Keratinocyte (primary cell): ENCODE measurements around the gene ZZZ3.

Experiments used
- EZH2 ChIP-seq: IDR thresholded peaks from one replicate; pipeline ENCODE4 v1.6.1; 2012; ENCODE audit warnings: inconsistent platforms, mild to moderate bottlenecking, low read length, moderate library complexity
- TF ChIP-seq, protein P1 (sequence below), 3 experiments: IDR thresholded peaks in 1 of 3; conservative IDR thresholded peaks in 1 of 3; optimal IDR thresholded peaks in 1 of 3; 2 replicates in 2 of 3; 3 replicates in 1 of 3; pipeline versions ENCODE3 to v1.5.1; 2011; ENCODE audit warnings: low read length in 3 of 3, mild to moderate bottlenecking in 3 of 3, moderate library complexity in 2 of 3, control low read depth in 1 of 3, inconsistent platforms in 1 of 3; ENCODE audit not compliant: insufficient read depth in 2 of 3; ENCODE audit errors: extremely low read depth in 1 of 3

DNA sequence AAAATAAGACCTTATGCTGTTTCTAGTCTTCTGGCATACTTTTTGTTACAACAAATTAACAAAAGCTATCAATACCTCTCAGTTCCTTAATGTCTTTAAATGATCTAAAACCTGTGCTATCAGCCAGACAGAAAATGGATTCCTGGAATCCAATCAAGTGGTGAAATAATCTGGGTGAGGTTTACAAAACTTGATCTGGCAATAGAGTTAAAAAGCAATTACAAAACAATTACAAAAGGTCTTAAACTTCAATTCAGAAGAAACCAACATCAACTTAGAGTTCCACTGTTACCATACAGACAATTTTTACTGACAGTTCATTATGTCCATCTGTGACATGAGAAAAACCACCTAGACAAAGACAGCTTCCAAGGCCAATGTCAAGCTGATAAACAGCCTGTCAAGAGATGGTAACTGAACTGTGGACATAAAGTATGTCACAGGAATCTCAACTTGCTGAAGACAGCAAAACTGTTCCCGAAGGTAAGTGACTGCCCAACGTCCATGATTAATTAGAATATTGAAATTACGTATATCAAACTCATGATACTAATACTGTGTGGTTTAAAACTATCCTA, 17.4 kb downstream of the ZZZ3 start:
- TF ChIP-seq, protein P1, sequence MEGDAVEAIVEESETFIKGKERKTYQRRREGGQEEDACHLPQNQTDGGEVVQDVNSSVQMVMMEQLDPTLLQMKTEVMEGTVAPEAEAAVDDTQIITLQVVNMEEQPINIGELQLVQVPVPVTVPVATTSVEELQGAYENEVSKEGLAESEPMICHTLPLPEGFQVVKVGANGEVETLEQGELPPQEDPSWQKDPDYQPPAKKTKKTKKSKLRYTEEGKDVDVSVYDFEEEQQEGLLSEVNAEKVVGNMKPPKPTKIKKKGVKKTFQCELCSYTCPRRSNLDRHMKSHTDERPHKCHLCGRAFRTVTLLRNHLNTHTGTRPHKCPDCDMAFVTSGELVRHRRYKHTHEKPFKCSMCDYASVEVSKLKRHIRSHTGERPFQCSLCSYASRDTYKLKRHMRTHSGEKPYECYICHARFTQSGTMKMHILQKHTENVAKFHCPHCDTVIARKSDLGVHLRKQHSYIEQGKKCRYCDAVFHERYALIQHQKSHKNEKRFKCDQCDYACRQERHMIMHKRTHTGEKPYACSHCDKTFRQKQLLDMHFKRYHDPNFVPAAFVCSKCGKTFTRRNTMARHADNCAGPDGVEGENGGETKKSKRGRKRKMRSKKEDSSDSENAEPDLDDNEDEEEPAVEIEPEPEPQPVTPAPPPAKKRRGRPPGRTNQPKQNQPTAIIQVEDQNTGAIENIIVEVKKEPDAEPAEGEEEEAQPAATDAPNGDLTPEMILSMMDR (optimal IDR thresholded peaks at IDR 0.05 in 1 of 3, IDR thresholded peaks at IDR 0.05 in 1 of 3, conservative IDR thresholded peaks at IDR 0.05 in 1 of 3; ENCODE audit: extremely low read depth in 1 of 3, insufficient read depth in 2 of 3, low read length in 3 of 3), result no peak
- TF ChIP-seq EZH2, result no peak
